Measurements from ENCODE around the gene ZFAND2B.
A peak's percentile ranks its signal among the peaks of the same experiment; 100 is the strongest.
"Not testable (repeated sequence)": the region's sequence is repeated elsewhere in the genome, so short reads cannot be mapped to it uniquely, and the experiment has no call there.

Gene ZFAND2B

DNA sequence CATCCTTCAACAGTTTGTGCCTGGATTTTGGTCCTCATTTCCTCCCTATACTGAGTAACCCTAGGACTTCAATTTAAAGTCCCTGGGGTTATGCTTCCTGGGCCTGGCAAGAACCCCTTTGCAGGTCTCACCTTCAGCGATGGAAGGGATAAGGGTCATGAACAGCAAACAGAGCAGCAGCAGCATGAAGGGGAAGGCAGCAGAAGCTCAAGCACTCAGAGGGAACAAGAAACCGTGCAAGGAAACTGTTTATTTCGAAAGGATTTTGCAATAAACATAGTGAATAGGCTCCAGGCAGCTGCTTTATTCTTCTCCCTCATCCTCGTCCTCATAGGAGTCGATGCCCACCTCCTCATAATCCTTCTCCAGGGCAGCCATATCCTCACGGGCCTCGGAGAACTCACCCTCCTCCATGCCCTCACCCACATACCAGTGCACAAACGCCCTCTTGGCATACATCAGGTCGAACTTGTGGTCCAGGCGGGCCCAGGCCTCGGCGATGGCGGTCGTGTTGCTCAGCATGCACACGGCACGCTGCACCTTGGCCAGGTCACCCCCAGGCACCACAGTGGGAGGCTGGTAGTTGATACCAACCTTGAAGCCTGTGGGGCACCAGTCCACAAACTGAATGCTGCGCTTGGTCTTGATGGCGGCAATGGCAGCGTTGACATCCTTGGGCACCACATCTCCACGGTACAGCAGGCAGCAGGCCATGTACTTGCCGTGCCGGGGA is 43.6 kb downstream of the ZFAND2B start:
- no peak for DNase-seq (ENCODE audit: low read depth in 3 of 3)

DNA sequence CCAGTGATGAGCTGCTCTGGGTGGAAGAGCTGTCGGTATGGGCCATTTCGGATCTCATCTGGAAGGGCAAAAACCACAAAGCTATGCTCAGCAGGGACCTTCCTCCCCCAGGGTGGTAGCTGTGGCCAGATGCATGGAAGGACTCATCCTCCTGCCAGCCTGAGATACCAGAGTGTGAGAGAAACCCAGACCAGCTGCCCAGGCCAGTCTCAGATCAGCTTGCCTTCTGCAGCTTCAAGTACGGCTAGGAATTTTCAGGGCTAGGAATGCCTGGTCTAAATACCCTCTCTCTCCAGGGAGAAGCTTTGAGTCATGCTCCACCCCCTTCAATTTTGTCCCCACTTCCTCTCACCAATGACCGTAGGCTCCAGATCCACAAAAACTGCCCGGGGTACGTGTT is 45.1 kb downstream of the ZFAND2B start:
- DNase-seq (ENCODE audit: low read depth in 3 of 3) = no peak

DNA sequence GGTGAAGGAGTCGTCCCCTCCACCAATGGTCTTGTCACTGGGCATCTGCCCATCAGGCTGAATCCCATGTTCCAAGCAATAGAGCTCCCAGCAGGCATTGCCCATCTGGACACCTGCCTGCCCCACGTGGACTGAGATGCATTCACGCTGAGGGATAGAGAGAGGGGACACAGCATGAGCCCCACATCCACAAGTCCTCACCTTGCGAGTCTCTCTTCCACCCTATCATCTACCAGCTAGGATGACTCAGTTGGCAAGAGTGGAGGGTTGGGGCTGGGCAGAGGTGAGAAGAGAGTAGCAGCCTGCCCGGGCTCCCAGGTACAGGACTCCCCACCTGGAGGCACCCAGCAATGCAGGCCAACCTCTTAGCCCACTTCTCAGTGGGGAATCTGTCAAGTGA is 45.5 kb downstream of the ZFAND2B start:
- DNase-seq (ENCODE audit: low read depth in 3 of 3) = peak in 1 of 3 experiments; percentile 10

DNA sequence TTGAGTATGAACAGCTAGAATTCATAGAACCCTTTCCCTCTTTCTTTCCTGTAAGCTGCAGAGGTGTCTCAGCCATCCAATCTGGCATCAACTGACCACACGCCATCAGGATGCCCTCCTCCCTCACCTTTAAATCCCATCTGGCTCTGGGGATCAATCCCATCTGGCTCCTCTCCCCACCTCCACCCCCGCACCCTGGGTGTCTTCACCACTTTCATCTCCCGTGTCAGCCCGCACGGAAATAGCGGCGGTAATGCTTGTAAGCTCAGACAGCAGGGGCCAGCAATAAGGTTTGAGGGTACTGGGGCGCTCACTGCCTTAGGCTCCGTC is 46.0 kb downstream of the ZFAND2B start:
- peak in 1 of 3 experiments; percentile 32 for DNase-seq (ENCODE audit: low read depth in 3 of 3)

DNA sequence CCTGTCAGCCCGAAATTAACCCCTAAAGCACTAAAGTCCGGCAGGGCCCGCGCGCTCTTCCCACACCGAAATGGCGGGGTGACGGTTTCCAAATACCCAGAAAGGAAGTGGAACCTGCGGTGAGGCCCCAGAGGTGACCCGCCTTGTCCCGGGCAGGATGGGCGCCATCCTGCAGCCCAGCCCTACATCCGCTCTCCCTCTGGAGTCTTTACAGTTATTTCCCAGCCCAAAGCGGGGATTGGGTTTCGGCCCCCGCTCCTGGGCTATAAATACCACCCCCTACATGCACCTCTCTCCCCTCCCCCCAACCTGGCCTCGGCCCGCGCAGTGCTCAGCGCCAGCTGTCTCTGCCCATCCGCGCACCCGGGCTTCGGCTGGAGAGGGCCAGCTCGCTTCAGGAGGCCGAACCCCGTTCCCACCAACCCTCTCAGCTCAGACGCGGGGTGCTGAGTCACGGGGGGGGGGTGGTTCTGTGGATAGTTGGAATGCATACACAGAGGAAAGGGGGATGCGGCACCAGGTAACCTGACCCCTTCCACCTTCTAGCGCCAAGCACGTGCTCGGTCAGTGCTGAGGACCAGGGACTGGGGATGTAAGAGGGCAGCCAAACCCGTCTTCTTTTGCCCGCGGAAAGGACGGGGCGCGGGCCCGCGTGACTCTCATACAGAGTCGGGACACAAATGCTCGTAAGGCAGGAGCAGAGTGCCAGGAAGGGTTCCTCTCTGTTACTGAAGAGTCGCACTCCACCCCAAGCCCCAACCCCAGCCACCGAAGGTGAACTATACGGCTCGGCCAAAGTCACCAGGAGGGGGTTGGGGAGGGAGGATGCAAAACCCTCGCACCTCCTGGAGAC is 46.5 kb downstream of the ZFAND2B start, which contains the start of gene TUBA4B:
TSS of gene TUBA4B (plus strand) at position 344 of the 853 bp plus-strand sequence. CDS start at position 509, 165 bp downstream.
- DNase-seq (ENCODE audit: low read depth in 3 of 3) = peak in 1 of 3 experiments; percentile 26

DNA sequence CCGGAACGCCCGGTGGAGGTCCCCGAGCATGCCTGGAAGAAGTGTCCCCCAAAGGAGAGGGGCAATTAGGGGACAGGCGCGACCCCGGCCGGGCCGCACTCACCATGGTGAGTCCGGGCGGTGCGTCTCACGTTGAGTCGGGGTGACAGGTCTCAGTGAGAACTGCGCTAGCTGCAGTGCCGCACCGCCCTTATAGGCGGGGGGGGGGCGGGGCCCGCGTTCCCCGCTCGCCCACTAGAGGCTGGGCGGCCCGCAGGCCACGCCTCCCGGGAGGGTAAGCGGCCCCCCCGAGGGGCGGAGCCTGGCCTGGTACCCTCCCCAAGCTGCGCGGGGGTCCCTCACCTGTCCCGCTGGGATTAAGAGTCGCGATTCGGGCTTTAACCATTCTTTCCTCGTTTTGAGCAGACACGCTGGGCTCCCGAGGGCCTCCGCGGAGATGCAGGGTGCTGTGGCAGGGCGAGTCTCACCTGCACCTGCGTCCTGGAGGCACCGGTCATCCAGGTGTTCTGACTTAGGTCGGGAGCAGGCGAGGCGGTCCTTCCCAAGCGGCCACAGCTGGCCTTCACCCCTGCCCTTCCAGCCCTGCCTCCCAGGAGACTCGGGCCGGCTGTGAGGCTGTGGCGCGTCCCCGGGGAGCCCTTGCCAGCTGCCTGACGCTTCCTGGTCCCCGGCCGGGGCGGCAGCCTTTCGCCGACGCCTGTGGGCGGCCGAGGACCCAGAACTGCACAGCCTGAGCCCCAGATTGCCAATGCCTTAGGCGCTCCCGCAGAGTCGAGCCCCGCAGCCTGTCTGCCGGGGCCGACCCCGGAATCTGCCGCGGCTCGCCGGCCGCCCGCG is 47.4 kb downstream of the ZFAND2B start, which contains the start of gene TUBA4A:
TSS of gene TUBA4A (minus strand) at position 166 of the 837 bp plus-strand sequence. CDS start at position 106, 60 bp downstream.
- DNase-seq (ENCODE audit: low read depth in 3 of 3) = peak; percentile 81 to 88 (median 84)

DNA sequence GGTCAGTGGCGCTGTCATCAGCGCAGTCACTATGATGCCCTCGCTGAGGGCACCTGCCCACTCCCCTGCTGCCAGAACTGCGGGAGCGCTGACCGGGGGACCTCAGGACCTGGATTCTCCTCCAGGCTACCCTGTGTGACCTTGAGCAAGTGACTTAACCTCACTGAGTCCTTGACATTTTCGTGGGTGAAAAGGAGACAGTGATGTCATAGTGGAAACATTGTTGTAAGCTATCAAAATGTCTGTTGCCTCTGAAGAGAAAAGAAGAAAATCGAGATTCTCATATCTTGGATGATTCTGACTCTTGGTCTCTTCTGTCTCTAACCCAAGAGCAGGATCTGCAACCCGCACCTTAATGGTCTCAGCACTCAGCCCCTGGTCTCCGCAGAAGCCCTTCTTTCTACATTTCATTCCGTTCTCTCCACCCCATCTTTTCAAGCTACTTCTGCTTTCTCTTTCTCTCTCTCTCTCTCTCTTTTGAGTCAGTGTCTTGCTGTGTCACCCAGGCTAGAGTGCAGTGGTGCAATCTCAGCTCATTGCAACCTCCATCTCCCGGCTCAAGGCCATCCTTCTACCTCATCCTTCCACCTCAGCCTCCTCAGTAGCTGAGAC is 48.1 kb downstream of the ZFAND2B start:
- DNase-seq (ENCODE audit: low read depth in 3 of 3) = peak in 1 of 3 experiments; percentile 25

DNA sequence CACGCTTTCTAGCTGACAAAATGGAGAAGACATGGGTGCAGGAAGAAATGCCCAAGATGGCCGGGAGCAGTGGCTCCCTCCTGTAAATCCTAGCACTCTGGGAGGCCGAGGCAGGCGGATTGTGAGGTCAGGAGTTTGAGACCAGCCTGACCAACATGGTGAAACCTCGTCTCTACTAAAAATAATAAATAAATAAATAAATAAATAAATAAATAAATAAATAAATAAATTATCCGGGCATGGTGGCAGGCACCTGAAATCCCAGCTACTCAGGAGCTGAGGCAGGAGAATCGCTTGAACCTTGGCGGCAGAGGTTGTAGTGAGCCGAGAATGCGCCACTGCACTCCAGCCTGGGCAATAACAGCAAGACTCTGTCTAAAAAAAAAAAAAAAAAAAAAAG is 52.4 kb downstream of the ZFAND2B start:
- DNase-seq (ENCODE audit: low read depth in 3 of 3) = not testable (repeated sequence)
